HEK293 (cell line): ENCODE results near the gene TSKU.

ENCODE experiments used
- CTCF ChIA-PET: fragments of 350-600 bp; formaldehyde crosslinking; extraction: SDS; loops from one replicate; lab custom pipeline; 2021; ENCODE audit warnings: antibody characterized with exemption; lab: Yijun Ruan, JAX
- POLR2A ChIA-PET: fragments of 300-600 bp; formaldehyde crosslinking; extraction: SDS; loops from one replicate; lab custom pipeline; 2020; ENCODE audit warnings: antibody characterized with exemption, inconsistent platforms; lab: Yijun Ruan, JAX
- H3K27ac ChIP-seq: fragments of 200-500 bp; sonication (Bioruptor generic); 2 replicates; pipeline ENCODE4 v1.5.1; 2014; ENCODE audit warnings: low read depth, low read length, control low read depth, inconsistent platforms; ENCODE audit errors: extremely low read depth
- H3K36me3 ChIP-seq, 2 experiments: fragments of 200-500 bp in 1 of 2; sonication (Bioruptor generic) in 1 of 2; 1 replicate in 1 of 2; 2 replicates in 1 of 2; pipeline ENCODE4 v1.5.1; 2014 to 2017; ENCODE audit warnings: inconsistent platforms in 2 of 2, low read length in 2 of 2; ENCODE audit not compliant: control insufficient read depth in 2 of 2, insufficient read depth in 1 of 2
- H3K4me1 ChIP-seq: fragments of 200-500 bp; sonication (Bioruptor generic); 2 replicates; pipeline ENCODE4 v1.5.1; 2014; ENCODE audit warnings: mild to moderate bottlenecking, low read length, inconsistent platforms; ENCODE audit not compliant: control insufficient read depth, insufficient read depth
- H3K4me3 ChIP-seq: 2 replicates; pipeline ENCODE4 v1.5.1; 2011; ENCODE audit warnings: low read depth, mild to moderate bottlenecking, control low read depth, low read length, moderate library complexity
- H3K9me3 ChIP-seq: fragments of 200-500 bp; sonication (Bioruptor generic); 2 replicates; pipeline ENCODE4 v1.5.1; 2014; ENCODE audit warnings: low read depth, low read length, inconsistent platforms; ENCODE audit not compliant: control insufficient read depth, insufficient read depth
- KLF10 ChIP-seq: fragments of 450-650 bp; IDR thresholded peaks from 2 replicates; pipeline ENCODE4 v1.5.1; 2018; ENCODE audit warnings: missing biosample characterization, mild to moderate bottlenecking, missing genetic modification characterization
- PRDM2 ChIP-seq: fragments of 450-650 bp; formaldehyde crosslinking; IDR thresholded peaks from 2 replicates; pipeline ENCODE4 v1.5.1; 2016; ENCODE audit warnings: missing biosample characterization, missing genetic modification characterization, borderline replicate concordance
- PRDM6 ChIP-seq: fragments of 450-650 bp; formaldehyde crosslinking; IDR thresholded peaks from 2 replicates; pipeline ENCODE4 v1.5.1; 2017; ENCODE audit warnings: missing biosample characterization, missing genetic modification characterization
- ZBTB10 ChIP-seq: fragments of 450-650 bp; formaldehyde crosslinking; IDR thresholded peaks from 2 replicates; pipeline ENCODE4 v1.5.1; 2016; ENCODE audit warnings: missing biosample characterization, missing genetic modification characterization
- ZFHX2 ChIP-seq: fragments of 450-650 bp; formaldehyde crosslinking; conservative IDR thresholded peaks from 2 replicates; pipeline ENCODE4 v1.5.1; 2016; ENCODE audit warnings: missing biosample characterization, missing genetic modification characterization
- ZNF114 ChIP-seq: fragments of 450-650 bp; formaldehyde crosslinking; IDR thresholded peaks from 2 replicates; pipeline ENCODE4 v1.5.0; 2017; ENCODE audit warnings: missing biosample characterization, missing genetic modification characterization
- ZNF138 ChIP-seq: fragments of 450-650 bp; formaldehyde crosslinking; IDR thresholded peaks from 2 replicates; pipeline ENCODE4 v1.5.1; 2016; ENCODE audit warnings: missing biosample characterization, missing genetic modification characterization, borderline replicate concordance
- ZNF280D ChIP-seq: fragments of 450-650 bp; formaldehyde crosslinking; IDR thresholded peaks from 2 replicates; pipeline ENCODE4 v1.5.1; 2016; ENCODE audit warnings: missing biosample characterization, missing genetic modification characterization
- ZNF311 ChIP-seq: fragments of 450-650 bp; formaldehyde crosslinking; IDR thresholded peaks from 2 replicates; pipeline ENCODE4 v1.5.1; 2017; ENCODE audit warnings: missing biosample characterization, missing genetic modification characterization, borderline replicate concordance
- ZNF362 ChIP-seq: fragments of 450-650 bp; formaldehyde crosslinking; IDR thresholded peaks from 2 replicates; pipeline ENCODE4 v1.5.1; 2016; ENCODE audit warnings: missing biosample characterization, missing genetic modification characterization
- ZNF391 ChIP-seq: fragments of 450-650 bp; formaldehyde crosslinking; IDR thresholded peaks from 2 replicates; pipeline ENCODE4 v1.5.1; 2016; ENCODE audit warnings: low read depth, missing biosample characterization, missing genetic modification characterization, borderline replicate concordance
- ZNF394 ChIP-seq: fragments of 450-650 bp; formaldehyde crosslinking; IDR thresholded peaks from 2 replicates; pipeline ENCODE4 v1.5.1; 2016; ENCODE audit warnings: missing biosample characterization, missing genetic modification characterization, mild to moderate bottlenecking, moderate library complexity, borderline replicate concordance
- ZNF521 ChIP-seq: fragments of 450-650 bp; formaldehyde crosslinking; IDR thresholded peaks from 2 replicates; pipeline ENCODE4 v1.5.1; 2017; ENCODE audit warnings: missing biosample characterization, mild to moderate bottlenecking, missing genetic modification characterization
- ZNF558 ChIP-seq: fragments of 450-650 bp; formaldehyde crosslinking; IDR thresholded peaks from 2 replicates; pipeline ENCODE4 v1.5.1; 2016; ENCODE audit warnings: missing biosample characterization, missing genetic modification characterization
- ZNF623 ChIP-seq: fragments of 450-650 bp; formaldehyde crosslinking; IDR thresholded peaks from 2 replicates; pipeline ENCODE4 v1.5.1; 2016; ENCODE audit warnings: missing biosample characterization, missing genetic modification characterization
- ZNF664 ChIP-seq: fragments of 450-650 bp; formaldehyde crosslinking; IDR thresholded peaks from 2 replicates; pipeline ENCODE4 v1.5.1; 2016; ENCODE audit warnings: missing biosample characterization, missing genetic modification characterization
- ZSCAN16 ChIP-seq: fragments of 450-650 bp; formaldehyde crosslinking; IDR thresholded peaks from 2 replicates; pipeline ENCODE4 v1.5.1; 2016; ENCODE audit warnings: missing biosample characterization, missing genetic modification characterization
- ZXDB ChIP-seq: fragments of 450-650 bp; formaldehyde crosslinking; IDR thresholded peaks from 2 replicates; pipeline ENCODE4 v1.5.1; 2016; ENCODE audit warnings: missing biosample characterization, missing genetic modification characterization

Gene TSKU

GRCh38 chr11:76835928-76836612 is 52.9 kb downstream of the TSKU start:
- no peak overlapping the region for H3K4me3 ChIP-seq
- TF ChIP-seq ZNF623 (tag by site-specific recombination) (peak; percentile 84), ZNF664 (tag by site-specific recombination) (peak; percentile 49; the same call in 1 of the 2 replicates), PRDM6 (tag by site-specific recombination) (no peak), ZNF394 (tag by site-specific recombination) (no peak), ZNF280D (tag by site-specific recombination) (no peak), ZFHX2 (tag by site-specific recombination) (no peak), ZNF311 (tag by site-specific recombination) (no peak), ZNF558 (tag by site-specific recombination) (no peak), PRDM2 (no peak)
- CTCF ChIA-PET = interaction anchor here (0.7 to 2.1 kb wide), 3 partner anchors 29 to 114 kb away, joined by 4 to 6 read pairs (median 4); no protein-coding TSS in a partner anchor
- H3K27ac ChIP-seq = no peak overlapping the region
- no peaks in the 10 kb centered on the region for H3K36me3 ChIP-seq
- POLR2A ChIA-PET = no interaction called here
- no peaks in the 10 kb centered on the region for H3K9me3 ChIP-seq
- H3K4me1 ChIP-seq = no peaks in the 10 kb centered on the region

GRCh38 chr11:76836613-76837291 is 53.6 kb downstream of the TSKU start:
- no peak overlapping the region for H3K27ac ChIP-seq
- no peaks in the 10 kb centered on the region for H3K36me3 ChIP-seq
- H3K4me1 ChIP-seq = no peaks in the 10 kb centered on the region
- H3K9me3 ChIP-seq = no peaks in the 10 kb centered on the region
- CTCF ChIA-PET = interaction anchor here (0.7 kb wide), 1 partner anchor 55 kb away, joined by 4 read pairs; no protein-coding TSS in a partner anchor
- POLR2A ChIA-PET = no interaction called here
- no peak overlapping the region for H3K4me3 ChIP-seq
- no peak for TF ChIP-seq ZSCAN16
- TF ChIP-seq ZNF521 (tag by site-specific recombination) = no peak
- no peak for TF ChIP-seq ZXDB (tag by site-specific recombination)
- no peak for TF ChIP-seq ZNF138 (tag by site-specific recombination)
- TF ChIP-seq ZNF664 (tag by site-specific recombination) = no peak
- no peak for TF ChIP-seq ZNF114 (tag by site-specific recombination)
- no peak for TF ChIP-seq KLF10 (tag by site-specific recombination)
- TF ChIP-seq ZNF391 (tag by site-specific recombination) = no peak
- TF ChIP-seq ZBTB10 (tag by site-specific recombination) = no peak
- TF ChIP-seq ZNF362 = no peak
